Measurements from ENCODE around the gene POLD4. TPM values are rescaled to one million over a fixed set of nuclear protein-coding genes. Genes with fewer than 3 reads are reported as not detected.

Gene POLD4
- total and polyA plus RNA-seq, 4 donors: 18.8 to 246 (median 86.0) TPM

DNA sequence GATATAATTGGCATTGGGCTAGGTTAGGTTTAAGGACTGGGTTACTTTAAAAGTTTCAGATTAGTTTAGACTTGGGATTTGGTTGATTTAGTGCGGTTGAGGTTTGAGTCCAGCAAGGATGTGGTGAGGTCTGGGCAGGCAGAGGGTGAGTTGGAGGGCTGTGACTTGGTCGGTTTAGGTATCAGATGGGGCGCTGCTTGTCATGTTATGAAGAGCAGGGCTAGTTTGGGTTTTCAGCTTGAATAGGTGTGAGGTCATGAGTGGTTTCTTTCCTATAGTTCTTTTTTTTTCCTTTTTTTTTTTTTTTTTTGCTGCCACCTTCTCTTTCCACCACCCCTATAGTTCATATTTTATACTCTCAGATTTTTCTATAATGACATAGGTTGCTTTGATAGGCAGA lies 15.3 kb upstream of the POLD4 start:
- Histone ChIP-seq H3K9me3 (ENCODE audit: control insufficient read depth in 4 of 4, low read length in 3 of 4) (no peaks in the 10 kb centered on the region), H3K36me3 (ENCODE audit: control insufficient read depth in 4 of 4, insufficient read depth in 3 of 4, low read depth in 1 of 4, low read length in 3 of 4) (no peaks in the 10 kb centered on the region), H3K9ac (ENCODE audit: low read depth in 1 of 2, low read length in 2 of 2) (no peak overlapping the region), H3K27me3 (ENCODE audit: control insufficient read depth in 4 of 4, insufficient read depth in 4 of 4, low read length in 3 of 4) (no peaks in the 10 kb centered on the region), H3K27ac (ENCODE audit: low read depth in 1 of 2, low read length in 2 of 2) (no peak overlapping the region), H3K4me3 (ENCODE audit: low read depth in 1 of 3, low read length in 3 of 3) (no peak overlapping the region), H3K4me1 (ENCODE audit: control insufficient read depth in 4 of 4, insufficient read depth in 4 of 4, low read length in 3 of 4) (peaks cover 0 to 12% (median 1%) of the 10 kb centered on the region in 4 donors)
- TF ChIP-seq GABPA (IDR thresholded peaks at IDR 0.05 in 1 of 2, conservative IDR thresholded peaks at IDR 0.05 in 1 of 2) (no peak), TAF1 (conservative IDR thresholded peaks at IDR 0.05) (no peak), FOXA2 (IDR thresholded peaks at IDR 0.05) (no peak), MAX (IDR thresholded peaks at IDR 0.05) (no peak), EGR1 (IDR thresholded peaks at IDR 0.05; ENCODE audit: low read depth in 2 of 2) (no peak), HNF4G (IDR thresholded peaks at IDR 0.05) (no peak), YY1 (IDR thresholded peaks at IDR 0.05) (no peak), RAD21 (IDR thresholded peaks at IDR 0.05) (no peak), RXRA (IDR thresholded peaks at IDR 0.05) (no peak), JUND (IDR thresholded peaks at IDR 0.05) (no peak), FOXA1 (IDR thresholded peaks at IDR 0.05) (no peak), NR2F2 (IDR thresholded peaks at IDR 0.05) (no peak)
- TF ChIP-seq, protein P1, sequence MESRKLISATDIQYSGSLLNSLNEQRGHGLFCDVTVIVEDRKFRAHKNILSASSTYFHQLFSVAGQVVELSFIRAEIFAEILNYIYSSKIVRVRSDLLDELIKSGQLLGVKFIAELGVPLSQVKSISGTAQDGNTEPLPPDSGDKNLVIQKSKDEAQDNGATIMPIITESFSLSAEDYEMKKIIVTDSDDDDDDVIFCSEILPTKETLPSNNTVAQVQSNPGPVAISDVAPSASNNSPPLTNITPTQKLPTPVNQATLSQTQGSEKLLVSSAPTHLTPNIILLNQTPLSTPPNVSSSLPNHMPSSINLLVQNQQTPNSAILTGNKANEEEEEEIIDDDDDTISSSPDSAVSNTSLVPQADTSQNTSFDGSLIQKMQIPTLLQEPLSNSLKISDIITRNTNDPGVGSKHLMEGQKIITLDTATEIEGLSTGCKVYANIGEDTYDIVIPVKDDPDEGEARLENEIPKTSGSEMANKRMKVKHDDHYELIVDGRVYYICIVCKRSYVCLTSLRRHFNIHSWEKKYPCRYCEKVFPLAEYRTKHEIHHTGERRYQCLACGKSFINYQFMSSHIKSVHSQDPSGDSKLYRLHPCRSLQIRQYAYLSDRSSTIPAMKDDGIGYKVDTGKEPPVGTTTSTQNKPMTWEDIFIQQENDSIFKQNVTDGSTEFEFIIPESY (IDR thresholded peaks at IDR 0.05): no peak
- TF ChIP-seq, protein P2, sequence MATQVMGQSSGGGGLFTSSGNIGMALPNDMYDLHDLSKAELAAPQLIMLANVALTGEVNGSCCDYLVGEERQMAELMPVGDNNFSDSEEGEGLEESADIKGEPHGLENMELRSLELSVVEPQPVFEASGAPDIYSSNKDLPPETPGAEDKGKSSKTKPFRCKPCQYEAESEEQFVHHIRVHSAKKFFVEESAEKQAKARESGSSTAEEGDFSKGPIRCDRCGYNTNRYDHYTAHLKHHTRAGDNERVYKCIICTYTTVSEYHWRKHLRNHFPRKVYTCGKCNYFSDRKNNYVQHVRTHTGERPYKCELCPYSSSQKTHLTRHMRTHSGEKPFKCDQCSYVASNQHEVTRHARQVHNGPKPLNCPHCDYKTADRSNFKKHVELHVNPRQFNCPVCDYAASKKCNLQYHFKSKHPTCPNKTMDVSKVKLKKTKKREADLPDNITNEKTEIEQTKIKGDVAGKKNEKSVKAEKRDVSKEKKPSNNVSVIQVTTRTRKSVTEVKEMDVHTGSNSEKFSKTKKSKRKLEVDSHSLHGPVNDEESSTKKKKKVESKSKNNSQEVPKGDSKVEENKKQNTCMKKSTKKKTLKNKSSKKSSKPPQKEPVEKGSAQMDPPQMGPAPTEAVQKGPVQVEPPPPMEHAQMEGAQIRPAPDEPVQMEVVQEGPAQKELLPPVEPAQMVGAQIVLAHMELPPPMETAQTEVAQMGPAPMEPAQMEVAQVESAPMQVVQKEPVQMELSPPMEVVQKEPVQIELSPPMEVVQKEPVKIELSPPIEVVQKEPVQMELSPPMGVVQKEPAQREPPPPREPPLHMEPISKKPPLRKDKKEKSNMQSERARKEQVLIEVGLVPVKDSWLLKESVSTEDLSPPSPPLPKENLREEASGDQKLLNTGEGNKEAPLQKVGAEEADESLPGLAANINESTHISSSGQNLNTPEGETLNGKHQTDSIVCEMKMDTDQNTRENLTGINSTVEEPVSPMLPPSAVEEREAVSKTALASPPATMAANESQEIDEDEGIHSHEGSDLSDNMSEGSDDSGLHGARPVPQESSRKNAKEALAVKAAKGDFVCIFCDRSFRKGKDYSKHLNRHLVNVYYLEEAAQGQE (IDR thresholded peaks at IDR 0.05): no peak
- TF ChIP-seq, protein P3, sequence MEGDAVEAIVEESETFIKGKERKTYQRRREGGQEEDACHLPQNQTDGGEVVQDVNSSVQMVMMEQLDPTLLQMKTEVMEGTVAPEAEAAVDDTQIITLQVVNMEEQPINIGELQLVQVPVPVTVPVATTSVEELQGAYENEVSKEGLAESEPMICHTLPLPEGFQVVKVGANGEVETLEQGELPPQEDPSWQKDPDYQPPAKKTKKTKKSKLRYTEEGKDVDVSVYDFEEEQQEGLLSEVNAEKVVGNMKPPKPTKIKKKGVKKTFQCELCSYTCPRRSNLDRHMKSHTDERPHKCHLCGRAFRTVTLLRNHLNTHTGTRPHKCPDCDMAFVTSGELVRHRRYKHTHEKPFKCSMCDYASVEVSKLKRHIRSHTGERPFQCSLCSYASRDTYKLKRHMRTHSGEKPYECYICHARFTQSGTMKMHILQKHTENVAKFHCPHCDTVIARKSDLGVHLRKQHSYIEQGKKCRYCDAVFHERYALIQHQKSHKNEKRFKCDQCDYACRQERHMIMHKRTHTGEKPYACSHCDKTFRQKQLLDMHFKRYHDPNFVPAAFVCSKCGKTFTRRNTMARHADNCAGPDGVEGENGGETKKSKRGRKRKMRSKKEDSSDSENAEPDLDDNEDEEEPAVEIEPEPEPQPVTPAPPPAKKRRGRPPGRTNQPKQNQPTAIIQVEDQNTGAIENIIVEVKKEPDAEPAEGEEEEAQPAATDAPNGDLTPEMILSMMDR (IDR thresholded peaks at IDR 0.05; ENCODE audit: low read depth, low read length, missing input control): no peak
- TF ChIP-seq, protein P4, sequence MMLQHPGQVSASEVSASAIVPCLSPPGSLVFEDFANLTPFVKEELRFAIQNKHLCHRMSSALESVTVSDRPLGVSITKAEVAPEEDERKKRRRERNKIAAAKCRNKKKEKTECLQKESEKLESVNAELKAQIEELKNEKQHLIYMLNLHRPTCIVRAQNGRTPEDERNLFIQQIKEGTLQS (IDR thresholded peaks at IDR 0.05): no peak
- DNase-seq (ENCODE audit: low spot score): no peak
- 89% methylated on average over 3 of the region's 3 CpGs for WGBS

- no peaks in the 10 kb centered on the region for H3K9me3 ChIP-seq (ENCODE audit: control insufficient read depth in 4 of 4, low read length in 3 of 4)
- TF ChIP-seq RXRA (IDR thresholded peaks at IDR 0.05): no peak
- no peak for TF ChIP-seq TAF1 (conservative IDR thresholded peaks at IDR 0.05)
- 87% methylated on average over 7 of the region's 7 CpGs for WGBS
- no peak overlapping the region for H3K4me3 ChIP-seq (ENCODE audit: low read depth in 1 of 3, low read length in 3 of 3)
- no peaks in the 10 kb centered on the region for H3K27me3 ChIP-seq (ENCODE audit: control insufficient read depth in 4 of 4, insufficient read depth in 4 of 4, low read length in 3 of 4)
- no peaks in the 10 kb centered on the region for H3K36me3 ChIP-seq (ENCODE audit: control insufficient read depth in 4 of 4, insufficient read depth in 3 of 4, low read depth in 1 of 4, low read length in 3 of 4)
- no peak overlapping the region for H3K9ac ChIP-seq (ENCODE audit: low read depth in 1 of 2, low read length in 2 of 2)
- DNase-seq (ENCODE audit: low spot score): no peak
- H3K27ac ChIP-seq (ENCODE audit: low read depth in 1 of 2, low read length in 2 of 2): no peak overlapping the region
- H3K4me1 ChIP-seq (ENCODE audit: control insufficient read depth in 4 of 4, insufficient read depth in 4 of 4, low read length in 3 of 4): peaks cover 0 to 8% (median 1%) of the 10 kb centered on the region in 4 donors
Measured at GRCh38 chr11:67367761-67368227, 14.4 kb upstream of the POLD4 start.
